GM20000 (cell line): ENCODE measurements around the gene DSTN.

Source experiments
- DNase-seq: peaks from one replicate; pipeline ENCODE4 v3.0.0; 2012; ENCODE audit warnings: low spot score
- TF ChIP-seq, protein P1 (sequence below): IDR thresholded peaks from 2 replicates; pipeline ENCODE4 v1.5.1; 2012; ENCODE audit warnings: mild to moderate bottlenecking, control low read depth; ENCODE audit errors: extremely low read depth, missing control alignments

Gene DSTN

DNA sequence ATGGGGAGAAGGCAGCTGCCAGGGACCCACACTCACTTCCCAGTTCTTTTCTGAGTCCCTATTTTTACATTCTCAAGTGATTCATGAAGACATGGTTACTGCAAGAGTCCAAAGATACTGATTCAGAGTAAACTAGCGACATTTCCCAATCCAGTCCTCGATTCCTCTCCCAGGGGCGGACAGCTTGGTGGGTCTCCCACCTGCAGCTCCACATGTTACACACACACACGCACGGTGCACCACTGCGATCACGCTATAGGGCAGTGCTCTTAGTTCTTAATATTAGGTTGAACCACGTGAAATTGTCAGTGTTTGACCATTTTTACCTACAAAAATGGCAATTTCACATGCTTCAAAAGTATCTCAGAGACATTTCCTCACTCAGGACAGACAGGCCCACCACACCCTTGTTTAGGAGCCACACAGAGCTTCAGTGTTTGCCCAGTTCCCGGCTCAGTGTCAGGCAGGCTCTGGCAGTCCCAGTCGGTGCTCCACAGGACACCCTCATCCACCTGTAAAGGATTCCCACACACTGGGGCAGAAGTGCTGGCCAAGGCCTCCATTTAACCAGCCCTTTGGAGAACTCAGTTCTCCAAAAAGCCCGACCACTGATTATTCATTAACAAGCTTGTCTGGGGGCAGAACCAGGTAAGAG, 60.4 kb downstream of the DSTN start:
- DNase-seq: no peak
- TF ChIP-seq, protein P1, sequence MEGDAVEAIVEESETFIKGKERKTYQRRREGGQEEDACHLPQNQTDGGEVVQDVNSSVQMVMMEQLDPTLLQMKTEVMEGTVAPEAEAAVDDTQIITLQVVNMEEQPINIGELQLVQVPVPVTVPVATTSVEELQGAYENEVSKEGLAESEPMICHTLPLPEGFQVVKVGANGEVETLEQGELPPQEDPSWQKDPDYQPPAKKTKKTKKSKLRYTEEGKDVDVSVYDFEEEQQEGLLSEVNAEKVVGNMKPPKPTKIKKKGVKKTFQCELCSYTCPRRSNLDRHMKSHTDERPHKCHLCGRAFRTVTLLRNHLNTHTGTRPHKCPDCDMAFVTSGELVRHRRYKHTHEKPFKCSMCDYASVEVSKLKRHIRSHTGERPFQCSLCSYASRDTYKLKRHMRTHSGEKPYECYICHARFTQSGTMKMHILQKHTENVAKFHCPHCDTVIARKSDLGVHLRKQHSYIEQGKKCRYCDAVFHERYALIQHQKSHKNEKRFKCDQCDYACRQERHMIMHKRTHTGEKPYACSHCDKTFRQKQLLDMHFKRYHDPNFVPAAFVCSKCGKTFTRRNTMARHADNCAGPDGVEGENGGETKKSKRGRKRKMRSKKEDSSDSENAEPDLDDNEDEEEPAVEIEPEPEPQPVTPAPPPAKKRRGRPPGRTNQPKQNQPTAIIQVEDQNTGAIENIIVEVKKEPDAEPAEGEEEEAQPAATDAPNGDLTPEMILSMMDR: no peak

GRCh38 chr20:17630806-17631195, 60.9 kb downstream of the DSTN start:
- TF ChIP-seq, protein P1: no peak

GRCh38 chr20:17631576-17632319, 61.9 kb downstream of the DSTN start:
- TF ChIP-seq, protein P1: no peak
- DNase-seq: no peak

More at GRCh38 chr20:17630806-17631195, 60.9 kb downstream of the DSTN start:
- no peak for DNase-seq

- DNase-seq: no peak
- TF ChIP-seq, protein P1: no peak
These were observed 63.5 kb downstream of the DSTN start for GRCh38 chr20:17633221-17633849.

GRCh38 chr20:17633850-17634500, 64.1 kb downstream of the DSTN start:
- TF ChIP-seq, protein P1: no peak
- no peak for DNase-seq

GRCh38 chr20:17634661-17635331, 64.9 kb downstream of the DSTN start:
- DNase-seq: no peak
- TF ChIP-seq, protein P1: no peak
